KMS-11 (cell line): ENCODE data around the gene DPEP1.
"Not testable (repeated sequence)": the region's sequence is repeated elsewhere in the genome, so short reads cannot be mapped to it uniquely, and the experiment has no call there.

Source experiments
- H2AFZ ChIP-seq: fragments of 200-600 bp; sonication (generic); 2 replicates; pipeline ENCODE4 v1.6.1; 2016; ENCODE audit warnings: antibody characterized with exemption, mixed run types, low read depth
- H3K27ac ChIP-seq: fragments of 200-600 bp; sonication (generic); 2 replicates; pipeline ENCODE4 v1.6.1; 2016; ENCODE audit warnings: mild to moderate bottlenecking, mixed run types
- H3K27me3 ChIP-seq: fragments of 200-600 bp; sonication (generic); 2 replicates; pipeline ENCODE4 v1.6.1; 2017; ENCODE audit warnings: mild to moderate bottlenecking, low read depth, mixed run types, moderate library complexity; ENCODE audit not compliant: insufficient read depth
- H3K36me3 ChIP-seq: fragments of 200-600 bp; sonication (generic); 2 replicates; pipeline ENCODE4 v1.6.1; 2017; ENCODE audit warnings: mild to moderate bottlenecking, mixed run types; ENCODE audit not compliant: insufficient read depth
- H3K4me1 ChIP-seq: fragments of 200-600 bp; sonication (generic); 2 replicates; pipeline ENCODE4 v1.6.1; 2016; ENCODE audit warnings: mild to moderate bottlenecking, low read depth, mixed run types; ENCODE audit not compliant: poor library complexity, severe bottlenecking
- H3K4me2 ChIP-seq: fragments of 200-600 bp; sonication (generic); 2 replicates; pipeline ENCODE4 v1.7.0; 2016; ENCODE audit warnings: mild to moderate bottlenecking, mixed run types
- H3K4me3 ChIP-seq: fragments of 200-600 bp; sonication (generic); IDR thresholded peaks from 2 replicates; pipeline ENCODE4 v1.6.1; 2017; ENCODE audit warnings: low read depth, low read length, mixed read lengths; ENCODE audit not compliant: insufficient read depth
- H3K79me2 ChIP-seq: fragments of 200-600 bp; sonication (generic); 2 replicates; pipeline ENCODE4 v1.6.1; 2016; ENCODE audit warnings: low read depth, mixed run types; ENCODE audit not compliant: insufficient read depth
- H3K9ac ChIP-seq: fragments of 200-600 bp; sonication (generic); 2 replicates; pipeline ENCODE4 v1.6.1; 2016; ENCODE audit warnings: mild to moderate bottlenecking, mixed run types
- H4K20me1 ChIP-seq: fragments of 200-600 bp; sonication (generic); 2 replicates; pipeline ENCODE4 v1.6.1; 2016; ENCODE audit warnings: mild to moderate bottlenecking, mixed run types; ENCODE audit not compliant: insufficient read depth
- CTCF ChIP-seq: fragments of 200-600 bp; sonication (generic); conservative IDR thresholded peaks from 2 replicates; pipeline ENCODE4 v1.6.1; 2017; ENCODE audit warnings: low read depth, mild to moderate bottlenecking, antibody characterized with exemption, low read length, moderate library complexity, mixed read lengths

DPEP1 gene

GRCh38 chr16:89584768-89585549 lies 28.5 kb upstream of the DPEP1 start:
- Histone ChIP-seq H3K4me2 (no peak overlapping the region), H3K9ac (no peak overlapping the region), H3K4me3 (no peak overlapping the region), H3K4me1 (no peaks in the 10 kb centered on the region), H3K79me2 (no peaks in the 10 kb centered on the region), H2AFZ (no peak overlapping the region), H3K27ac (no peak overlapping the region), H4K20me1 (no peaks in the 10 kb centered on the region), H3K36me3 (no peaks in the 10 kb centered on the region), H3K27me3 (no peaks in the 10 kb centered on the region)
- no peak for TF ChIP-seq CTCF

DNA sequence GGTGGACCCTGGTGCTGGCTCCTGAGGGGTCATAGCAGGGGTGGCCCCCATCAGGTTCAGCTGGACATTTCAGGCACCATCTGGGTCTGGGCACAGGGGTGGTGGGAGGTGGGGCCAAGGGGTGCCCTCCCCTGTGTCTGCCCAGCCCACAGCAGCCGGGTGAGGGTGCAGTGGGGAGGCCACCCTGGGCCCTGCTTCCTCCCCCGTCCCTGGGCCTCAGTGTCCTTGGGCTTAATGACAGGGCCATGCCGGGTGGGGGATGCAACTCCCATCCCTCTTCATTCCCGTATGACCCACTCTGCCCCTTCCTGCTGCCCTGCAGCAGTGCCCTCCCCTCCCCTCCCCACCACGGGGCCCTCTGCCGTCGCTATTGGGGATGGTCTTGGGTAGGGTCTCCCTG lies 27.2 kb upstream of the DPEP1 start:
- H3K4me2 ChIP-seq = no peak overlapping the region

GRCh38 chr16:89586853-89587252 lies 26.6 kb upstream of the DPEP1 start:
- no peak overlapping the region for H2AFZ ChIP-seq
- H3K36me3 ChIP-seq = no peaks in the 10 kb centered on the region
- no peak overlapping the region for H3K9ac ChIP-seq
- H3K4me3 ChIP-seq = no peak overlapping the region
- H3K79me2 ChIP-seq = no peaks in the 10 kb centered on the region
- no peaks in the 10 kb centered on the region for H4K20me1 ChIP-seq
- H3K4me1 ChIP-seq = no peaks in the 10 kb centered on the region
- TF ChIP-seq CTCF = no peak
- no peak overlapping the region for H3K27ac ChIP-seq
- H3K4me2 ChIP-seq = no peak overlapping the region
- H3K27me3 ChIP-seq = no peaks in the 10 kb centered on the region

More for the DNA sequence above, 27.2 kb upstream of the DPEP1 start:
- Histone ChIP-seq H3K4me1 (no peaks in the 10 kb centered on the region), H2AFZ (no peak overlapping the region), H3K36me3 (no peaks in the 10 kb centered on the region), H3K79me2 (no peaks in the 10 kb centered on the region), H3K4me3 (no peak overlapping the region), H3K27me3 (no peaks in the 10 kb centered on the region), H3K9ac (no peak overlapping the region), H4K20me1 (no peaks in the 10 kb centered on the region), H3K27ac (no peak overlapping the region)
- no peak for TF ChIP-seq CTCF

DNA sequence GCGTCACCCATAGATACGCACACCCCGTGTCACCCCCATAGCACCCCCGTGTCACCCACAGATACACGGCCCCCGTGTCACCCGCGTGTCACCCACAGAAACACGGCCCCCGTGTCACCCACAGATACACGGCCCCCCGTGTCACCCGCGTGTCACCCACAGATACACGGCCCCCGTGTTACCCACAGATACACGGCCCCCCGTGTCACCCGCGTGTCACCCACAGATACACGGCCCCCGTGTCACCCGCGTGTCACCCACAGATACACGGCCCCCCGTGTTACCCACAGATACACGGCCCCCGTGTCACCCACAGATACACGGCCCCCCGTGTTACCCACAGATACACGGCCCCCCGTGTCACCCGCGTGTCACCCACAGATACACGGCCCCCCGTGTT lies 25.8 kb upstream of the DPEP1 start:
- not testable (repeated sequence) for H3K4me3 ChIP-seq, H3K27me3 ChIP-seq, H4K20me1 ChIP-seq, H3K4me2 ChIP-seq, H3K4me1 ChIP-seq, H3K9ac ChIP-seq, H3K27ac ChIP-seq, H3K79me2 ChIP-seq, H3K36me3 ChIP-seq, H2AFZ ChIP-seq

DNA sequence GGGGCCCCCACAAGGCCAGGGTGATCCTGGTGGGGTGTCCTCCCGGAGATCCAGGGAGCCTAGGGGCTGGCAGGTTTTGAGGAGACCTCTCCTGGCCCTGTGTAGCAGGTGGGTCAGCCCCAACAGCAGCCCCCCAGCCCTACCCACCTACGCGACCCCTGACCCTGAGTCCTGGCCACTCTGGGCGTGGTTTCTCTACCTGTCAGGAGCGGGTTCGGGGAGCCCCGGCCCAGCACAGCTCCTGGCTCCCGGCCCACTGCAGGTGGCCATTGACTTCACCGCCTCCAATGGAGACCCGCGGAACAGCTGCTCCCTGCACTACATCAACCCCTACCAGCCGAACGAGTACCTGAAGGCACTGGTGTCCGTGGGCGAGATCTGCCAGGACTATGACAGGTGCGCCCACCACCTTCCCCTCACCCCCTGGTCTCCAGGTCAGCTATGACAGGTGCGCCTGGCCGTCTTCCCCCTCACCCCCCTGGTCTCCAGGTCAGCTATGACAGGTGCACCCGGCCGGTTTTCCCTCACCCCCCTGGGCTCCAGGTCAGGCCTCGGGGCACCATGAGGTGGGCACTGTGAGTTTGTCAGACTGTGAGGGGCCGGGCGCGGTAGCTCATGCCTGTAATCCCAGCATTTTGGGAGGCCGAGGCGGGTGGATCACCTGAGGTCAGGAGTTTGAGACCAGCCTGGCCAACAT lies 24.9 kb upstream of the DPEP1 start:
- no peaks in the 10 kb centered on the region for H3K79me2 ChIP-seq
- H3K36me3 ChIP-seq = no peaks in the 10 kb centered on the region
- no peaks in the 10 kb centered on the region for H4K20me1 ChIP-seq
- no peak overlapping the region for H3K4me2 ChIP-seq
- H3K9ac ChIP-seq = no peak overlapping the region
- H3K27me3 ChIP-seq = no peaks in the 10 kb centered on the region
- H3K27ac ChIP-seq = no peak overlapping the region
- no peak for TF ChIP-seq CTCF
- H3K4me3 ChIP-seq = no peak overlapping the region
- H3K4me1 ChIP-seq = no peaks in the 10 kb centered on the region
- H2AFZ ChIP-seq = no peak overlapping the region
